Stomach (tissue), 4 donors: ENCODE data around the gene FKBP7.

Experiments
- POLR2A ChIP-seq, 4 donors: fragments of 450-650 bp; IDR thresholded peaks; one replicate each; pipeline ENCODE4 v1.6.1; 2016; ENCODE audit warnings: antibody characterized with exemption in 4 of 4, control low read depth in 2 of 4, mild to moderate bottlenecking in 1 of 4, moderate library complexity in 1 of 4
- POLR2AphosphoS5 ChIP-seq, 3 donors: sonication (generic); formaldehyde crosslinking; IDR thresholded peaks; one replicate each; pipeline ENCODE4 v1.6.1; 2016; ENCODE audit warnings: antibody characterized with exemption in 3 of 3
- TF ChIP-seq, protein P1 (sequence below), 7 experiments: fragments of 450-650 bp in 4 of 7; fragments of 200-600 bp in 3 of 7; sonication (generic) in 3 of 7; IDR thresholded peaks; one replicate each; pipeline ENCODE4 v1.5.1; 2016 to 2019; ENCODE audit warnings: antibody characterized with exemption in 7 of 7, control low read depth in 2 of 7, mild to moderate bottlenecking in 1 of 7

DNA sequence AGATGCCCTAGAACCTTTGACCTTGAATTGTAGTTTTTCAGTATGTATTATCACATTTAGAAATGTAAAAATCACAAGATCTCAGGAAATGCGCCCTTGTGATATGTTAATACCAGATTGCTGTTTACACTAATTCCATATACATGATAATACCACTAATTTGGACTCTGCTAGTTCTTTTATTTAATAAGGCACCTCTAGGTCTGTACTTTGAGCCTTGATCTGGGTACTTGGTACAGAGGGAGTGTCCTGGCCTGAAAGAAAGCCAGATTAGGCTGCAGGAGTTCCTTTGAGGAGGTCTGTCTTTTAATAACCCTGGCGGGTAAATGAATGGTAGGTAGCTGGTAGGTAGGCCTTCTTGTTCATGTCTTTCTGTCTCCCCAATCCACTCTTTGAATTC lies 28.1 kb upstream of the FKBP7 start:
- TF ChIP-seq, protein P1, sequence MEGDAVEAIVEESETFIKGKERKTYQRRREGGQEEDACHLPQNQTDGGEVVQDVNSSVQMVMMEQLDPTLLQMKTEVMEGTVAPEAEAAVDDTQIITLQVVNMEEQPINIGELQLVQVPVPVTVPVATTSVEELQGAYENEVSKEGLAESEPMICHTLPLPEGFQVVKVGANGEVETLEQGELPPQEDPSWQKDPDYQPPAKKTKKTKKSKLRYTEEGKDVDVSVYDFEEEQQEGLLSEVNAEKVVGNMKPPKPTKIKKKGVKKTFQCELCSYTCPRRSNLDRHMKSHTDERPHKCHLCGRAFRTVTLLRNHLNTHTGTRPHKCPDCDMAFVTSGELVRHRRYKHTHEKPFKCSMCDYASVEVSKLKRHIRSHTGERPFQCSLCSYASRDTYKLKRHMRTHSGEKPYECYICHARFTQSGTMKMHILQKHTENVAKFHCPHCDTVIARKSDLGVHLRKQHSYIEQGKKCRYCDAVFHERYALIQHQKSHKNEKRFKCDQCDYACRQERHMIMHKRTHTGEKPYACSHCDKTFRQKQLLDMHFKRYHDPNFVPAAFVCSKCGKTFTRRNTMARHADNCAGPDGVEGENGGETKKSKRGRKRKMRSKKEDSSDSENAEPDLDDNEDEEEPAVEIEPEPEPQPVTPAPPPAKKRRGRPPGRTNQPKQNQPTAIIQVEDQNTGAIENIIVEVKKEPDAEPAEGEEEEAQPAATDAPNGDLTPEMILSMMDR (IDR thresholded peaks at IDR 0.05), result no peak
- TF ChIP-seq POLR2A (IDR thresholded peaks at IDR 0.05) (no peak), POLR2AphosphoS5 (IDR thresholded peaks at IDR 0.05) (no peak)
